Peyer's patch (tissue), 4 donors: Measurements from ENCODE around the gene BRAT1. TPM values are rescaled to one million over a fixed set of nuclear protein-coding genes. Genes with fewer than 3 reads are reported as not detected.

Experiments
- DNase-seq, 3 donors: peaks; one replicate each; pipeline ENCODE4 v3.0.0-alpha.2; 2017 to 2019
- H3K27ac ChIP-seq, 4 donors: fragments of 200-600 bp; sonication (generic); one replicate each; pipeline ENCODE4 v1.5.1; 2016 to 2019
- H3K27me3 ChIP-seq, 2 donors: fragments of 200-600 bp; sonication (generic); one replicate each; pipeline ENCODE4 v1.5.1; 2019
- H3K36me3 ChIP-seq, 3 donors: fragments of 200-600 bp; sonication (generic); one replicate each; pipeline ENCODE4 v1.5.1; 2016 to 2019
- H3K4me1 ChIP-seq, 4 donors: fragments of 200-600 bp; sonication (generic); one replicate each; pipeline ENCODE4 v1.5.1; 2016 to 2019
- H3K4me3 ChIP-seq, 4 donors: fragments of 200-600 bp; sonication (generic); 1 replicate in 3 of 4; 2 replicates in 1 of 4; pipeline ENCODE4 v1.5.1; 2016 to 2019; ENCODE audit warnings: mild to moderate bottlenecking in 1 of 4
- H3K9me3 ChIP-seq, 4 donors: fragments of 200-600 bp; sonication (generic); one replicate each; pipeline ENCODE4 v1.5.1; 2016 to 2019; ENCODE audit warnings: mild to moderate bottlenecking in 1 of 4
- CTCF ChIP-seq, 6 experiments: fragments of 450-650 bp in 4 of 6; fragments of 200-600 bp in 2 of 6; sonication (generic) in 1 of 6; IDR thresholded peaks; one replicate each; pipeline ENCODE4 v1.5.1; 2017 to 2019; ENCODE audit warnings: antibody characterized with exemption in 6 of 6, mild to moderate bottlenecking in 3 of 6, moderate library complexity in 1 of 6
- POLR2A ChIP-seq, 2 donors: fragments of 450-650 bp; IDR thresholded peaks; one replicate each; pipeline ENCODE4 v1.5.1; 2017; ENCODE audit warnings: antibody characterized with exemption in 2 of 2, mild to moderate bottlenecking in 2 of 2, moderate library complexity in 2 of 2
- total RNA-seq, 4 donors: library from RNA; depleted of rRNA; stranded (reverse); fragments of >200 nt; gene quantifications; one replicate each; pipeline ENCODE4 v1.1.0, GENCODE V29; 2016

Gene BRAT1
- total RNA-seq, 4 donors from 2014 or later = 43.3 to 73.3 (median 54.1) TPM

GRCh38 chr7:2553831-2554581 is 1.3 kb downstream of the BRAT1 start:
- no peaks in the 10 kb centered on the region for H3K27me3 ChIP-seq
- no peak overlapping the region for H3K27ac ChIP-seq
- H3K4me1 ChIP-seq = peaks cover 4 to 34% (median 14%) of the 10 kb centered on the region in 4 donors
- peak in 1 of 3 donors; percentile 46 for DNase-seq
- H3K36me3 ChIP-seq = peaks cover 0 to 13% (median 0%) of the 10 kb centered on the region in 3 donors
- H3K9me3 ChIP-seq = no peaks in the 10 kb centered on the region
- TF ChIP-seq CTCF (IDR thresholded peaks at IDR 0.05) = no peak
- TF ChIP-seq POLR2A (IDR thresholded peaks at IDR 0.05) = no peak
- H3K4me3 ChIP-seq = peak overlapping the region; percentile 84 to 99 (median 96)

DNA sequence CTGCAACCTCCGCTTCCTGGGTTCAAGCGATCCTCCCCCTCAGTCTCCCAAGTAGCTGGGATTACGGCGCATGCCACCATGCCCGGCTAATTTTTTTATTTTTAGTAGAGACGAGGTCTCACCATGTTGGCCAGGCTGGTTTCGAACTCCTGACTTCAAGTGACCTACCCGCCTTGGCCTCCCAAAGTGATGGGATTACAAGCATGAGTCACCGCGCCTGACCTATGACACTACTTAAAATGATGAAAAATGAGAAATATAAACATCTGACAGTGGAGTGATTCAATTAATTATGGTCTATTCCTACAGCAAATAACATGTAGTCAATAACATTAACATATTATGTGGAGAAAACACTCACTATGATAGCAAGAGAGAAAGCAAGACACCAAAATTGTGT is 2.2 kb downstream of the BRAT1 start:
- Histone ChIP-seq H3K27ac (no peak overlapping the region), H3K4me3 (no peak overlapping the region), H3K9me3 (no peaks in the 10 kb centered on the region), H3K36me3 (peaks cover 0 to 22% (median 0%) of the 10 kb centered on the region in 3 donors), H3K27me3 (no peaks in the 10 kb centered on the region), H3K4me1 (peaks cover 4 to 29% (median 10%) of the 10 kb centered on the region in 4 donors)
- TF ChIP-seq POLR2A (IDR thresholded peaks at IDR 0.05) (no peak), CTCF (IDR thresholded peaks at IDR 0.05) (no peak)
- no peak for DNase-seq

GRCh38 chr7:2551418-2551817 is 3.9 kb downstream of the BRAT1 start:
- Histone ChIP-seq H3K4me1 (peaks cover 4 to 20% (median 10%) of the 10 kb centered on the region in 4 donors), H3K4me3 (no peak overlapping the region), H3K9me3 (no peaks in the 10 kb centered on the region), H3K27ac (no peak overlapping the region), H3K27me3 (no peaks in the 10 kb centered on the region), H3K36me3 (peaks cover 0 to 38% (median 0%) of the 10 kb centered on the region in 3 donors)
- peak in 1 of 3 donors; percentile 10 for DNase-seq
- no peak for TF ChIP-seq CTCF (IDR thresholded peaks at IDR 0.05)
- no peak for TF ChIP-seq POLR2A (IDR thresholded peaks at IDR 0.05)

- no peak for TF ChIP-seq POLR2A (IDR thresholded peaks at IDR 0.05)
- H3K36me3 ChIP-seq = peaks cover 0 to 79% (median 0%) of the 10 kb centered on the region in 3 donors
- H3K4me1 ChIP-seq = no peaks in the 10 kb centered on the region
- DNase-seq = peak in 1 of 3 donors; percentile 34
- no peak overlapping the region for H3K4me3 ChIP-seq
- H3K27ac ChIP-seq = no peak overlapping the region
- H3K27me3 ChIP-seq = no peaks in the 10 kb centered on the region
- H3K9me3 ChIP-seq = no peaks in the 10 kb centered on the region
Observed at GRCh38 chr7:2546776-2547586, 8.3 kb downstream of the BRAT1 start.

DNA sequence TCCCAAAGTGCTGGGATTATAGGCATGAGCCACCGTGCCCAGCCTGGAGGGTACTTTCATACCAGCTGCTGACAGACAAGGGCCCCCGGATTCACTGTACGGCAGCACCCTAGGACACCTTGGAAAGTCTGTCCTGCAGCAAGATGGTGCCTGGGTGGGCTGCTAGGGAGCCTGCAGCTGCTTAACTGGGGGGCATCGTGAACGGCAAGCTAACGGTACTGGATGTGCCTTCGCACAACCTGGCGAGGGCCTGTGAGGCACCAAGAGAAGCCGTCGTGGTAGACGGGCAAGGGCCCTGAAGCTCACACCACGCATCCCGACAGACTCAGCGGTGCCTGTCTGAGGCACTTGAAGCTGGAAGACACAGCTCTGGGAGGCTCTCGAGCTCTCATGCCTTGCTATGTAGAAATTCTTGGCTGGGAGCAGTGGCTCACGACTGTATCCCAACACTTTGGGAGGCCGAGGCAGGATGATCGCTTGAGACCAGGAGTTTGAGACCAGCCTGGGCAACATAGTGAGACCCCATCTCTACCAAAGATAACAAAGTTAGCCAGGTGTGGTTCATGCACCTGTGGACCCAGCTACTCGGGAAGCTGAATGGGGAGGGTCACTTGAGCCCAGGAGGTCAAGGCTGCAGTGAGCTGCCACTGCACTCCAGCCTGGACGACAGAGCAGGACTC is 9.4 kb downstream of the BRAT1 start:
- no peak for TF ChIP-seq CTCF (IDR thresholded peaks at IDR 0.05)
- TF ChIP-seq POLR2A (IDR thresholded peaks at IDR 0.05) = no peak
- Histone ChIP-seq H3K9me3 (no peaks in the 10 kb centered on the region), H3K27me3 (no peaks in the 10 kb centered on the region), H3K36me3 (peaks cover 0 to 90% (median 0%) of the 10 kb centered on the region in 3 donors), H3K4me3 (no peak overlapping the region), H3K4me1 (no peaks in the 10 kb centered on the region), H3K27ac (no peak overlapping the region)
- peak in 2 of 3 donors; percentile 12 to 35 for DNase-seq
